Fibroblast of peridontal ligament (primary cell): ENCODE data around the gene PLA2G2D.

Experiments used
- DNase-seq: peaks from one replicate; pipeline ENCODE4 v3.0.0-alpha.2; 2010; ENCODE audit errors: extremely low read depth

Gene PLA2G2D, protein sequence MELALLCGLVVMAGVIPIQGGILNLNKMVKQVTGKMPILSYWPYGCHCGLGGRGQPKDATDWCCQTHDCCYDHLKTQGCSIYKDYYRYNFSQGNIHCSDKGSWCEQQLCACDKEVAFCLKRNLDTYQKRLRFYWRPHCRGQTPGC

DNA sequence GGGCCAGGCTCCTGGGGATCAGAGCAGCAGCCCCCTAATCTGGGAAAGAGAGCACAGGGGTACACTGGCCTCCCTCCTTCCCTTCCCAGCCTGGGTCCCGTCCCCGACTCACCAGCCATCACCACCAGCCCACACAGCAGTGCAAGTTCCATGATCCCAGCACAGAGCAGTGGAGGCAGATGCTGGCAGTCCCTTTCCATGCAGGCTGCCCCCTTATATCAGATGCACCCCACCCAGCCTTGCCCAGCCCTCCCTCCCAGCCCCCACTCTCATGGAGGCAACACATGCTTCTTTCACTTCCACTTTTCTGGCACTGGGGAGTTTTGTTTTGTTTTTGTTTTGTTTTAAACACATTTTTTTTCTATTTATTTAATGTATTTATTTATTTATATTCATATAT is at the start of gene PLA2G2D:
PLA2G2D (minus strand) TSS at position 190 of the 400 bp plus-strand sequence; CDS start at position 152, 38 bp downstream.
- DNase-seq: no peak

DNA sequence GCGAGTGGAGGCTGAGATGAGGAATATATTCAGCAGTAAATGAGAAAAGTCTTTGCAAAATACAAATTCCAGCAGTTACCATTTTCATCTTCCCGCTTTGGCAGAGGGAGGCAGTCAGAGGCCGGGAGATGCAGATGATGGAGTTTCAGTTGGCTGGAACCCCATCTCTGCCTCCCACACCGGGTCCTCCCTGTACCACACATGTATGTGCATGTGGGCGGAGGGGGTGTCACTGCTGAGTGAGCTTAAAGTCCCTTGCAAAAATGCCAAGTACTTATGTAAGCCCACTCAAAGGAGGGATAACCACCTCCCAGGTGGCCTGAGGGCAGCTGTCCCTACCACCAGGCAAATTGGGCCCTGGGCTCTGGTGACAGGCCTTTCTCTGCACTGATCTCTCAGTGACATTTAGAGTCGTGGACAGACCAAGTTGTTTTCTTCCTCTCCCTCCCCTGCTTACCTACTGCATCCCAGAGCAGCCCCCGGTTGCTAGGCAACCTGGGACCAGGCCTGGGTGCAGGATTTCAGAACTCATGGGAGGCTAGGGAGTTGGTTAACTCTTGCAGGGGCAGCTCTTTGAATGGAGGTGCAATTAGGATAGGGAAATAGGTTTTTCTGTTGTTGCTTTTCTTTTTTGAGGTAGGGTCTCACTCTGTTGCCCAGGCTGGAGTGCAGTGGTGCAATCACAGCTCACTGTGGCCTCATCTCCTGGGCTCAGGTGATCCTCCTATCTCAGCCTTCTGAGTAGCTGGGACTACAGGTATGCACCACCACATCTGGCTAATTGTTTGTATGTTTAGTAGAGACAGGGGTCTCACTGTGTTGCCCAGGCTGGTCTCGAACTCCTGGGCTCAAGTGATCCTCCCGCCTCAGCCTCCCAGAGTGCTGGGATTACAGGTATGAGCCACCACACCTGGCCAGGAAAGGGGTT is 49.5 kb upstream of the PLA2G2D start:
- DNase-seq: no peak

DNA sequence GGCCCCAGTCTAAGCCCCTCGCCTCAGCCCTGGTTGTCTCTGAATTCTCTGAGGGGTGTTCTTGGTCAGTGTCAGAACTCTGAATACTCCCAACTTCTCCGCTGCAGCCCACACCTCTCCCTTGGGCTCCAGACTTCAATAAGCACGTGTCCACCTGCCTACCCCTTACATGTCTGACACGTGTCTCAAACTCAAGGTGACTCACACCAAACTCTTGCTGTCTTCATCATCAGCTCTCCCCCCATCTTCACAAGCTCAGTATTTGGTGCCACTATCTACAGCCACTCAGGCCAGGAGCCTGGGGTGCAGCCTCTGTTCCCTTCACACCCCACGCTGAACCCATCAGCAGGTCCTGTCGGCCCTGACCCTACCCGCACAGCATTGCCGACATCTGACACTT is 47.8 kb upstream of the PLA2G2D start:
- DNase-seq: no peak

DNA sequence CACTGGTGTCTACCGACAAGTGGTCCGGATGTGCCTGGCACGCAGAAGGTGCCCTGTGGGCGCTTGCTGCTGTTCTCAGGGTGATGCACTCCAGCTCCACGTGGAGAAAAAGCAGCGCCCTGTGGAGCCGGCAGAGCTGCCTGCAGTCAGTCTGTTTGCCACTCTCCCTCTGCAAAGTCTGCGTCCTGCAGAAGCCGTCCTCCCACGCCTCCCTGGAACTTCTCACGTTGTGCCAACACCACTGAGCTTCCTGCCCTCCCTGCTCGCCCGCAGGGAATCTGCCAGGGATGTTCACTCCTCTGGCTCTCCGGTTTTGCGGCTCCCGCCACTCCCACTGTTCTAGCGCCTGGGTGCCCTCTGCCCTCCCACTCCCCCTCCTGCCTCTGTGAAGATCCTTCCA is 46.7 kb upstream of the PLA2G2D start:
- DNase-seq: no peak

DNA sequence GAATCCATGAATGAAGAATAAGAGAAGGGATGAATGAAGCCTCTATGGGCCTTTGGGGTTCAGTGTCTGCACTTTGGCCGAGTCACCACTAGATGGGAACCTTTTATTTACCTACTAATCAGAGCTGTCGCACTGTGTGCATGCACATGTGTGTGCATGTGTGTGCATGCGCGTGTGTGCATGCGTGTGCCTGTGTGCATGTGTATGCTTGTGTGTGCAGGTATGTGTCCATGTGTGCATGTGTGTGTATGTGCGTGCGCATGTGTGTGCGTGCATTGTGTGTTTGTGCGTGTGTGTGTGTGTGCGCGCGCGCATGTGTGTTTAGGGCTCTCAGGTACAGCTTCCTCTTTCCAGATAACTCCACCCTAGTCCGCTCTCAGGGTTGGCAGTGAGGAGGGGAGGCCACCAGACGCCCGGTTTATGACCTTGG is 46.2 kb upstream of the PLA2G2D start:
- DNase-seq: no peak

DNA sequence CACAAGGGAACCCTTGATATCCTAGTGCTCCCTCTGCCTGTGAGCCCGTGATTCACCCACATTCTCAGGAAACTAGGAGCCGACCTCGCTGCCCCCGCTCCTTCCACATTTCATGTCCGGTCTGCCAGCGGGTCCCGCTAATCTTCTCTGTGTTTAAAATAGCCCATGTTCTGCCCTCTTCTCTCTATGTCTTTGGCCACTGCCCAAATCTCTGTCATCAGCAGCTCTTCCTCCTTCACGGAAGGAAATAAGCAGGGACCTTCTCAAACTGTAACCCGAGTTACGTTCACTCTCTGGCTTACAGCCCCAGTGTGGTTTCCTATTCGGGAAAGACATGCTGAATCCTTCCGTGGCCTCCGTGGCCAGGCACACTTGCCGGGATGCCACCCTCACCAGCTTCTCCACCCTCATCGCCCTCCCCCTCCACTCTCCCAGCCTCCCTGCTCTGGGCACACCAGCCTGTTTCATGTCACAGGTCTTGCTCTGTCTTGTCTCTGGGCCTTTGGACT is 45.4 kb upstream of the PLA2G2D start:
- no peak for DNase-seq

DNA sequence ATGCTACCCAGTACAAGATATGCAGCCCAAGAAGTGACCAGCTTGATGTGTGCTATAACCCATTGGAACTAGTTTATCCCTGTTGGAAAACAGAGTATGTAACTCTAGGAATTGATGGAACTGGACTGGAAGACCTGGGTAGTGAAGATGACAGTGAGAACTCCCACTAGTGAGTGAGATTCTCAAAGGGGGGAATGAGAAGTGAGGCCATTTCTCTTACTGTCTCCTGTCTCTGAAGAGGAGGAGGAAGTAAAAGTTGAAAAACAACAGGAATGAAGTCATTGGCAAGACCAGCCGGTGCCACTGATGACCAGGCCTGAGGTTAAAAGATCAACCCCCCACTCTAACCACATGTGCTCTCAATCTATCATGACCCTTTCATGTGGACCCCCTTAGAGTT is 40.7 kb upstream of the PLA2G2D start:
- peak; percentile 10 for DNase-seq

DNA sequence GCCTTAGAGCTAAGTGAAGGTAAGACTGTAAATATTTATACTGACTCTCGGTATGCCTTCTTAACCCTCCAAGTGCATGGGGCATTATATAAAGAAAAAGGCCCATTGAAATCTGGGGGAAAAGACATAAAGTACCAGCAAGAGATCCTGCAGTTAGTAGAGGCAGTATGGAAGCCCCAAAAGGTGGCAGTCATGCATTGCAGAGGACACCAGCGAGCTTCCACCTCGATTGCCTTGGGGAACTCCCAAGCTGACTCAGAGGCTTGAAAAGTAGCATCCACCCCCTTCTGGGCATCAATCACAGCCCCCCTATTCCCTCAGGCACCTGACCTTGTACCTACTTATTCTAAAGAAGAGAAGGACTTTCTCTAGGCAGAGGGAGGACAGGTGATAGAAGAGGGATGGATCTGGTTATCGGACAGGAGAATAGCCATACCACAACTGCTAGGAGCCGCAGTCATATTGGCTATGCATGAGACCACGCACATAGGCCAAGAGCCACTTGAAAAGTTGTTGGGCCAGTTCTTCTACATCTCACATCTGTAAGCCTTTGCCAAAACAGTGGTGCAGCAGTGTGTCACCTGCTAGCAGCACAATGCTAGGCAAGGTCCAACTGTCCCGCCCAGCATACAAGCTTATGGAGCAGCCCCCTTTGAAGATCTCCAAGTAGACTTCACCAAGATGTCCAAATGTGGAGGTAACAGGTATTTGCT is 39.2 kb upstream of the PLA2G2D start:
- no peak for DNase-seq

DNA sequence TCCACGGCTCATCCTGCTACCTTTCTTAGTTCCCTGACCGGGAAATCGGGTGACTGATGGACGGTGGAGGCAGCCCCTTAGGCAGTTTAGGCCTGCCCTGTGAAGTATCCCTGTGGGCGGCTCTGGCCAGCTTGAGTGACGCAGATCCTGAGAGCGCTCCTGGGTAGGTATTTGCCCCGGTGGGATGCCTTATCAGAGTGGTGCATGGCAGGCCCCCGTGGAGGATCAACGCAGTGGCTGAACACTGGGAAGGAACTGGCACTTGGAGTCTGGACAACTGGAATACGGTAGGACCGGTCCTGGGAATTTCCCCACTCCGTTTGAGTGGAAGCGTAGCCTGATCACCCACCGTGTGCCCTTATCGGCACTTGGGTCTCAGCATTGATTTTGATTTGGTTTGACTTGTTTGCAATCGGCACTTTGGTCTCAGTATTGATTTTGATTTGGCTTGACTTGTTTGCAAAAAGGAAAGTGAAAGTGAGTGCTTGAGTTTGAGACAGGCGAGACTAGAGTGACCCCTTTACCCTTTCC is 35.0 kb upstream of the PLA2G2D start:
- peak; percentile 7 for DNase-seq

DNA sequence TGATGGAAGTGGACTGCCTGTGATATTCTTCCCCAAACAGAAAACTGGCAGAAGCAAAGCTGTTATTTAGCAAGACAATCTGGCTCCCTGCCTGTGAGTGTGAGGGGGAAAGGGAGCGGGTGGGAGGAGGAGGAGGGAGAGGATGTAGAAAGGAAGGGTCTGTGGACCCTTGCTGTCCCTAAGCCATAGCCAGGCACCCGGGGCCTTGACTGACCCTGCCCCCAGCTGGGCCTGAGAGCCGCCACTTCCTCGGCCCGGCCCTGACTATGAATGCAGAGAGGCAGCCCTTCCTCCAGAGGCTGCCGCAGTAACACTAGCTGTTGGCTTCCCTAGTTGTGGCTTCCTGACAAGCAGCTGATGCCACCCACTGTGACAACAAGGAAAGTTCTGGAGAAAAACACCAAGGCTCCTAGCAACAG is 33.7 kb upstream of the PLA2G2D start:
- peak; percentile 33 for DNase-seq

DNA sequence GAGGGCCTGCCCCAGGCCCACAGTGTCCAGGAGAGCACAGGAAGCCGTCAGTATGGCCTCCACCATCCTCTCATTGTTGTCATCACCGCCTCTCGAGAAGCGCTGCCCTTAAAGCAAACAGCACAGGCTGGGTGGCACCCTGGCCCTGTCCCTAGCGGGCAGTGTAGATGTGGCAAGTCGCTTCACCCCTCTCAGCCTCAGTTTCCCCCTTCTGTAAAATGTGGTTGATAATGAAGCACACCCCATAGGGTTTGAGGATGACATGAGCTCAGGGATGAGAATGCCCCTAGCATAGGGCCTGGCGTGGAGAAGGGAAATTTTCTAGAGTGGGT is 33.2 kb upstream of the PLA2G2D start:
- no peak for DNase-seq

DNA sequence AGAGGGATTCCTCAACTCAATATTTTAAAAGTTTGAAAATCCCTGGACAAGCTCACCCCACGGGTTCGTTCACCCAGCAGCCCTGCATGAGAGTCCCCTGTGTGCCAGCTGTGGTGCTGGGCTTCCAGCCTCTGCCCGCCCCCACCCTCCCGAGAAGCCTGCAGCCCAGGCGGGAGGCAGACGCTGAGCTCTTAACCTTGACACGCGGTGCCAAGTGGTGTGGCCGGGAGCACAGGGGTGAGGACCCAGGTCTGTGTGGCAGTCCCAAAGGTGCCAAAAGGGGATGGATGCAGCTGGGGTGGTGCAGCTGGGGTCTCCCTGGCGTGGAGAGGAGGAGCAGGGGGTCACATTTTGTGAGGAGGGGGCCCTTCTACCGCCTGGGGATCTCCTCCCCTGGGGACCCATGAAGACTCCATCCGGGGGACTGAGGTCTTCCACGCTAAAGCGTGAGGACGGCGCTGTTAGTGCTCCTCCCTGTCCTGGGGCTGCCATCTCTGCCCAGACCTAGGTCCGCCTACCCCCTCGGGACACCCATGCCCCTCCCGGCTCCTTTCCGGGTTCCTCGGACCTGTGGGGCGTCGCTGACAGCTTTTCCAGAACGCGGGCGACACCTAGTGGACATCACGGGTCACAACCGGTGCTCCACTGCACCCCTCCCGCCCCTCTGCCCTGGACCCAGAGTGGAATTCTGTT is 32.7 kb upstream of the PLA2G2D start:
- DNase-seq: peak; percentile 78

DNA sequence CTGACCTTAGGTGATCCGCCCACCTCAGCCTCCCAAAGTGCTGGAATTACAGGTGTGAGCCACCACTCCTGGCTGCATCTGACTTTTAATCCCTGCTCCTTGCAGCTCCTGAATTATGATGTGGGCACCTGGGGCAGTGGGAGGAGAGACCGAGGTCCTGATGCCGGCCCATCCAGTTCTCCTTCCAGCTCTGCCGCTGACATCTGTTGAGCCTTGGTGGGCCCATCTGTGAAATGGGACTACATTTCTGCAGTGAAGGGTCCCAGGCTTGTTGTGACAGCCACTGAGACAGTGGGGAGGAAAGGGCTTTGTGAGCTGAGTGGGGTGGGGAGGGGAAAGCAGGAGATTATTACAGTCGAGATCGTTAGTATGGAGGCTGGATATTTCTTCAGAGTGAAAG is 31.6 kb upstream of the PLA2G2D start:
- no peak for DNase-seq

DNA sequence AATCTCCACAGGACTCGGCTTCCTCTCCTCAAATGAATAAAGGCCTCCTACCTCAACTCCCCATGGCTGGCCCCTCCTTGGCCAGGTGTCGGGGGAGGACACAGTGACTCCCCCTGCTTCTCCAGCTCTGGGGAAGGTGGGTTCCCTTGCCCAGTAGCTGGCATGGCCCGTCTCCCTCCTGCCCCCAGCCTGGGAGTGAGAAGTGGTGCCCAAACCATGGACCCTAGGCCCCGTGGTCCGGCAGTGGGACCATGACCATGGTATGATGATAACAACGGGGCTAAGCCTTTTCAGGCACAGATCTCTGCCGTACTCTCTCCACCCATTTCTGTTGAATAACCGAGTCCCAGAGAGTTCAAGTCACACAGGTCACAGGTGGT is 31.0 kb upstream of the PLA2G2D start:
- no peak for DNase-seq

DNA sequence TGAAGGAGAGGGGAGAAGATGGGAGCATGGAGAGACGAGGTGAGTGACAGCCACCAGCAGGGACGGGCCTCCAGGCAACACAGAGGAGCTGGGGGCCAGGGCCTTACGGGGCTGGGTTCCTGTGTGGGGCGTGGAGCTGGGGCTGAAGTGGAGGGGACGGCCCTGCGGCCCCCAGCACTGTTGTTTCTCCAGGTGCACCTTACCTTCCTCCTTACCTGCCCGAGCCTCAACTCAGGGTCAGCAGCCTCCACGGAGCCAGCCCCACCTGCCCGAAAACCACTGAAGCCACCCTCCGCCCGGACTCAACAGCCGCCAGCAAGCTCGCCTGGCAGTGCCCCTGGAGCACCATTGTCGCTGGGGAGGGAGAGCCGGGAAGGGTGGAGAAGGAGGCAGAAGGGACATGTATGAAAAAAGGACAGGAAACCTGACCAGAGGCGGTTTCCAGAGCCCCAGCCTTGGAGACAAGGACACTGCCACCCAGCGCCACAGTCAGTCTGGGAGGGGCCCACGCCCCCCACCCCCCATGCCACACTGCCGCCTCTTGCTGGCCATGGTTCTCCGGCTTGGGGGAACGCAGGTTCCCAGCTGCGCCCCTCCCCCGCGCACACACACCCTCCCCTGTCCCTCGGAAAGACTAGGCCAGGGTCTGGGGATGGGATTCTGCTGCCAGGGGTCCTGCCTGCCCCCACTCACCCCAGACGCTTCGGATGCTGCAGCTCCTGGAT is 30.4 kb upstream of the PLA2G2D start:
- DNase-seq: no peak

DNA sequence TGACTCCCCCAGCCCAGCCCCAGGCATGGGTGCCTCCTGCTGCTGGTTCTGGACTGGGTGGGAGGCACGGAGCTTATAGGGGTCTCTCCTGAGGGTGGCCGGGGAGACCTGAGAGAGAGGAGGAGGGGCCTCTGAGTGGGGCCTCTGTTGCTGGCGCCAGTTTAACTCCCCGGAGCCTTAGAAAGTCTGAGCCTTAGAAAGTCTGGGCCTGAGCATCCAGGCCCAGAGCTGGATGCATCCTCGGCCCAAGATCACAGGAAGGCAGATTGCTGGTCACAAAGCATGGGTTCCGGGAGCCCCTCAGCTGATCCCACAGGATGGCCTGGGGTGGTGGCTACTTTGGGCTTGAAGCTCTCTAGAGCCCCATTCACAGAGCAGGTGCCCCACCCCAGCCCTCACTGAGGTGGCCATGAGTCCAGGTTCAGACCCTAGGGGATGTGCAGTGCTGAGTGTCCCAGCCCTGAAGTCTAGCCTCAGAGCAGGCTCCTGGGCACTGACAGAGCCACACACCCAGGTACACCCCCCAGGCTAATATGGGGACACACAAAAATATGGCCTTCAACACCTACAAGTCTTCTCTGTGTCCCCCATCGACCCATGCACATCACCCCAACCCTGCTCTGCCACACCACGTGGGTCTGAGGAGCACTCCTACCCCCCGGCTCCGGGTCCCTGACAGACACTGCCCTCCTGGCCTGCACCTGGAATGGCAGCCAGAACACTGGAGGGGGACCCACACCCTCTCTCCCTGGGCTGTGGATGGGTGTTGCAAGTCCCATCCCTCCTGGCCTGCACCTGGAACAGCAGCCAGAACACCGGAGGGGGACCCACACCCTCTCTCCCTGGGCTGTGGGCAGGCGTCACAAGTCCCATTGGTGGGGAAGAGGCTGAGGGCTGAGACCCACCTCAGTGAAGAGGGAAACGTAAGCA is 29.5 kb upstream of the PLA2G2D start:
- no peak for DNase-seq

DNA sequence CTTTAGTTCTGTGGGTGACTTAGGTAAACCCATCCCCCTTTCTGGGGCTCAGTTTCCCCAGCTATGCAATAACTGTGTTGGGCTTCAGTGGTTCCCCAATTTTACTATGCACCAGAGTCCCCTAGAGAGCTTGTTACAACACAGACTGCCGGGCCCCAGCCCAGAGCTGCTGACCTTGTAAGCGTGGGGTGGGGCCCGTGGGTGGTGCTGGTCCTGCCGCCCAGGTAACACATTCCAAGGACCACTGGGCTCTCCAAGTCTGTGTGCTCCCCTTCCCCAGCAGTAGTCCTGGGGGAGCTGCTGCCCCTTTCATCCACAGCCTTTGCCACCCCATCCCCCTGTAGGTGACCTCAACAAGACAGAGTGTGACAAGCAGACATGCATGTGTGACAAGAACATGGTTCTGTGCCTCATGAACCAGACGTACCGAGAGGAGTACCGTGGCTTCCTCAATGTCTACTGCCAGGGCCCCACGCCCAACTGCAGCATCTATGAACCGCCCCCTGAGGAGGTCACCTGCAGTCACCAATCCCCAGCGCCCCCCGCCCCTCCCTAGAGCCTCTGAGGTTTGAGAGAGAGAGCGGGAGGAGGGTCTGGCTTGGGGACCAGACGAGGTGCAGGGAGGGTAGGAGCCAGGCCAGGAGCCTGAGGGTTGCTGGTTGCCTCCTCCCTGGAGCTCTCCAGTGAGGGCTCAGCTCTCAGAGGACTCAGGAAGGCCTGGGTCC is 28.7 kb upstream of the PLA2G2D start:
- DNase-seq: no peak

DNA sequence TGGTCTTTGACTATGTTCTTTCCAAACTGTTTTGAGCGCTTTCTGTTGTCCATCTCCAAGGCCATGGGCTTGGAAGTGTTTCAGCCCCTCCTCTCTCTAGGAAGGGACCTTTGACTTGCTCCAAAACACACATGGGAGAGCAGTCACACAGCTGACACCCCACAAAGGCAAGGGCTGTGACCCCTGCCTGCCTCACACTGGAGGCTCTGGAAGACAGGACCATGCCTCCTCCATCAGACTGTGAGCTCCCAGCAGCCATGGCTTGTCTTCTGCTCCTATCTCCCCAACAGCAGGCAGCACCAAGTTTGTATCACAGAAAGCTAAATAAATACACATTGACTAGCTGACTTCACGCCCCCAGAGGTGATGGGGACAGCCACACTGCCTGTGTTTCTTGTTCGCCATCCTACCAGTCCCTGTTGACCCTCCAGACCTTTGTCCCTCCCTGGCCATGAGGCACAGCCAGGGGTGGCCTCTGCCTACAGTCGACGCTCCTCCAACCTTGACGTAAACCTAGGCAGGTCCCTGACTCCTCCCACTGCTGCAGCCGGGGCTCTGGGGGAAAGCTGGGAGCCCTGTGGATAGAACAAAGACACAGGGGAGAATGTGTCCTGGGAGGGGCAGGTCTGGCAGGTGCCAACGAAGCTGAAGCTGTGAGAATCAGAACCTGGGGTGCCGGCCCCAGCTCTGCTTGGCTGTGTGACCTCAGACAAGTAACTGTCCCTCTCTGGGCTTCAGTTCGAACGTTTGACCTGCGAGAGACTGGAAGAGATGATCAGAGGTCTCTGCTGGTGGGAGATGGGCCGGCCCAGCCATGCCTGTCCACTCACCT is 24.6 kb upstream of the PLA2G2D start:
- DNase-seq: no peak
